GM23248 (cell line): ENCODE measurements around the gene BSDC1. TPM values are rescaled to one million over a fixed set of nuclear protein-coding genes. Genes with fewer than 3 reads are reported as not detected.

Experiments
- DNase-seq: peaks from one replicate; pipeline ENCODE4 v3.0.0-alpha.2; 2015
- H2AFZ ChIP-seq: fragments of 200-600 bp; sonication (generic); 2 replicates; pipeline ENCODE4 v1.6.1; 2016; ENCODE audit warnings: antibody characterized with exemption
- H3F3A ChIP-seq: fragments of 200-600 bp; sonication (generic); 2 replicates; pipeline ENCODE4 v1.6.1; 2016; ENCODE audit warnings: mild to moderate bottlenecking, antibody characterized with exemption, mixed run types; ENCODE audit not compliant: insufficient read depth
- H3K27ac ChIP-seq: fragments of 200-600 bp; sonication (generic); 2 replicates; pipeline ENCODE4 v1.5.1; 2016; ENCODE audit warnings: mild to moderate bottlenecking
- H3K27me3 ChIP-seq: fragments of 200-600 bp; sonication (generic); replicated peaks from 2 replicates; pipeline ENCODE4 v1.6.1; 2016; ENCODE audit warnings: mild to moderate bottlenecking; ENCODE audit not compliant: insufficient read depth
- H3K36me3 ChIP-seq: fragments of 200-600 bp; sonication (generic); 2 replicates; pipeline ENCODE4 v1.6.1; 2016; ENCODE audit warnings: low read depth, mild to moderate bottlenecking
- H3K4me1 ChIP-seq: fragments of 200-600 bp; sonication (generic); 2 replicates; pipeline ENCODE4 v1.6.1; 2016; ENCODE audit warnings: mild to moderate bottlenecking; ENCODE audit not compliant: insufficient read depth
- H3K4me2 ChIP-seq: fragments of 200-600 bp; sonication (generic); one replicate; pipeline ENCODE4 v1.6.1; 2016; ENCODE audit warnings: mild to moderate bottlenecking; ENCODE audit not compliant: unreplicated experiment
- H3K4me3 ChIP-seq: fragments of 200-600 bp; sonication (generic); 2 replicates; pipeline ENCODE4 v1.5.1; 2016; ENCODE audit warnings: mild to moderate bottlenecking
- H3K79me2 ChIP-seq: fragments of 200-600 bp; sonication (generic); 2 replicates; pipeline ENCODE4 v1.6.1; 2016; ENCODE audit warnings: mild to moderate bottlenecking; ENCODE audit not compliant: insufficient read depth
- H3K9ac ChIP-seq: fragments of 200-600 bp; sonication (generic); 2 replicates; pipeline ENCODE4 v1.6.1; 2016; ENCODE audit warnings: mild to moderate bottlenecking
- H3K9me2 ChIP-seq: fragments of 200-600 bp; sonication (generic); 2 replicates; pipeline ENCODE4 v1.6.1; 2016; ENCODE audit warnings: mixed run types, mild to moderate bottlenecking, moderate library complexity; ENCODE audit not compliant: insufficient read depth
- H3K9me3 ChIP-seq: fragments of 200-600 bp; sonication (generic); one replicate; pipeline ENCODE4 v1.6.1; 2017; ENCODE audit warnings: low read depth
- H4K20me1 ChIP-seq: fragments of 200-600 bp; sonication (generic); 2 replicates; pipeline ENCODE4 v1.6.0; 2016; ENCODE audit not compliant: insufficient read depth
- EZH2 ChIP-seq: fragments of 200-600 bp; sonication (generic); IDR thresholded peaks from 2 replicates; pipeline ENCODE4 v1.6.1; 2018; ENCODE audit warnings: antibody characterized with exemption, mild to moderate bottlenecking; ENCODE audit not compliant: insufficient read depth, poor library complexity, severe bottlenecking
- EZH2phosphoT487 ChIP-seq: fragments of 200-600 bp; sonication (generic); IDR thresholded peaks from 2 replicates; pipeline ENCODE4 v1.6.1; 2018; ENCODE audit warnings: antibody characterized with exemption, moderate library complexity, mild to moderate bottlenecking, low read depth; ENCODE audit not compliant: insufficient read depth
- WGBS, 2 experiments: methylation state at CpG; one replicate each; pipeline ENCODE4 v1.1.6; 2015 to 2017; ENCODE audit warnings: low lambda C conversion rate in 2 of 2, low coverage in 1 of 2; ENCODE audit errors: missing lambda C conversion rate in 2 of 2; 5-methylcytosine and 5-hydroxymethylcytosine counted together
- in situ Hi-C: fragments of 300-500 bp; cut with MboI; formaldehyde crosslinking; loops from 2 replicates; pipeline ENCODE4 v1.15.0; 2020
- polyA plus RNA-seq: library from polyadenylated mRNA; unstranded; fragments of >200 nt; fragmentation: Nextera tagmentation; extraction: Ambion mirVana; gene quantifications from 2 replicates; pipeline ENCODE4 v1.2.1, GENCODE V29; 2016
- total RNA-seq: library from RNA; depleted of rRNA; stranded (reverse); fragments of >200 nt; shearing (Covaris generic); gene quantifications from 2 replicates; pipeline ENCODE4 v1.2.3, GENCODE V29; 2014

BSDC1 gene
- total and polyA plus RNA-seq, 2 experiments from 2014 or later = 47.8 to 94.9 TPM

DNA sequence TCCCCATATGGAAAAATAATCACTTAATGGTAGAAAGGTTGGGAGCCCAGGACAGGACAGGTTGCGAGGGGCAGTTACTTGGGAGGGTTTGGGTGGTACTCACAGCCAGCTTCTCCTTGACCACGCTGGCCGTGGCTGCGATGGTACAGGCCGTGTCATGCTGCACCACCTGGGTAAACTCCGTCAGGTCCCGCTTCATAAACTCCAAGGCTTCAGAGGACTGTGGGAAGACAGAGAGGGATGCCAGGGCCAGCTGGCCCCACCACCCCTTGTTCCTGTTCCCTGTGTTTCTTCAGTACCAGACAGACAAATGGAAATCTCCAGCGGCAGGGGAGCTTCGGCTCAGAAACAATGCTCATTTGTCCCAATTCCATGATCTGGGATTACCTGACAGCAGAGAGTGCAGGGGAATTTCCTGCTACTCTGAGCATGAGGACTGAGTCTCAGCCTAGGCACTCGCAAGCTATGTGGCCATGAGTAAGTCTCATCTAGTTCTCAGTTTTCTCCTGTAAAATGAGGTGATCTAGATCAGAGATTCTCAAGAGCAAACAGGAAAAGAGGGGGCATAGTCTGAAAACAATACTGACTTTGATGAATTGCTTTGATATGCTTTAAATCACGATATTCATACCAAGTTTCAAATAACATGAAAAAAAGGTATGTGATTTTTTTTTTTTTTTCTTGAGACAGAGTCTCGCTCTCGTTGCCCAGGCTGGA, 7.4 kb downstream of the BSDC1 start:
- Histone ChIP-seq H3K27me3 (no peaks in the 10 kb centered on the region), H3K4me3 (no peak overlapping the region), H3K36me3 (peaks cover 48% of the 10 kb centered on the region), H3K9me2 (no peaks in the 10 kb centered on the region), H3K27ac (no peak overlapping the region), H3K4me1 (no peaks in the 10 kb centered on the region), H3K4me2 (no peak overlapping the region), H3K79me2 (peaks cover 55% of the 10 kb centered on the region), H3F3A (no peaks in the 10 kb centered on the region), H4K20me1 (no peaks in the 10 kb centered on the region), H3K9ac (no peak overlapping the region), H2AFZ (no peak overlapping the region), H3K9me3 (no peaks in the 10 kb centered on the region)
- no peak for DNase-seq
- 95 to 99% methylated on average over 13 of the region's 13 CpGs for WGBS, 2 experiments
- no peak for TF ChIP-seq EZH2phosphoT487
- TF ChIP-seq EZH2 = no peak
- in situ Hi-C loops = no loop called here

DNA sequence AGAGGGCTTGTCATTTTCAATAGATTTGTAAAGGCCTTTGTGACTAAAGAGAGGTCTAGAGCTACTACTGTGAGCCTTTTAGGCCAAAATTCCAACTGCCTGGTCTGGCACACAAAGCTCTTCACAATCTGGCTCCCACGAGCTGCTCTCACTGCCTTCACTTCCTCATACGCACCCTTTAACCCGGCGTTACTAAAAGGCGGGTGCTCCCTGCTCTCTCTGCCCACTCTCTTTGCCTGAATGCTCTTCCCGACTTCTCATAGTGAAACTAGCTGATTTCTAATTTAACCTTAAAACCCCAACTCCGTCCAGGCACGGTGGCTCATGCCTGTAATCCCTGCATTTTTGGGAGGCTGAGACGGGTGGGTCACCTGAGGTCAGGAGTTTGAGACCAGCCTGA, 14.2 kb downstream of the BSDC1 start:
- 95 to 96% methylated on average over 9 of the region's 9 CpGs for WGBS, 2 experiments
- H3F3A ChIP-seq = no peaks in the 10 kb centered on the region
- no peaks in the 10 kb centered on the region for H4K20me1 ChIP-seq
- H2AFZ ChIP-seq = no peak overlapping the region
- no peak overlapping the region for H3K4me3 ChIP-seq
- TF ChIP-seq EZH2 = no peak
- no peak for TF ChIP-seq EZH2phosphoT487
- no peak overlapping the region for H3K4me2 ChIP-seq
- H3K79me2 ChIP-seq = no peaks in the 10 kb centered on the region
- peaks cover 64% of the 10 kb centered on the region for H3K36me3 ChIP-seq
- no peak overlapping the region for H3K27ac ChIP-seq
- no peaks in the 10 kb centered on the region for H3K4me1 ChIP-seq
- no peaks in the 10 kb centered on the region for H3K9me3 ChIP-seq
- no peaks in the 10 kb centered on the region for H3K27me3 ChIP-seq
- DNase-seq = no peak
- in situ Hi-C loops = no loop called here
- no peak overlapping the region for H3K9ac ChIP-seq
- H3K9me2 ChIP-seq = no peaks in the 10 kb centered on the region

GRCh38 chr1:32377541-32378220, 16.6 kb downstream of the BSDC1 start:
- Histone ChIP-seq H3K27ac (no peak overlapping the region), H3K9ac (no peak overlapping the region), H3K4me3 (no peak overlapping the region), H4K20me1 (no peaks in the 10 kb centered on the region), H3F3A (no peaks in the 10 kb centered on the region), H3K36me3 (peaks cover 55% of the 10 kb centered on the region; the same call in 1 of the 2 replicates), H3K4me2 (no peak overlapping the region), H3K9me2 (no peaks in the 10 kb centered on the region), H3K79me2 (no peaks in the 10 kb centered on the region), H3K27me3 (no peaks in the 10 kb centered on the region), H3K4me1 (no peaks in the 10 kb centered on the region), H3K9me3 (no peaks in the 10 kb centered on the region), H2AFZ (no peak overlapping the region)
- TF ChIP-seq EZH2 (no peak), EZH2phosphoT487 (no peak)
- in situ Hi-C loops = no loop called here
- WGBS, 2 experiments = 84 to 86% methylated on average over 12 of the region's 12 CpGs
- DNase-seq = no peak

DNA sequence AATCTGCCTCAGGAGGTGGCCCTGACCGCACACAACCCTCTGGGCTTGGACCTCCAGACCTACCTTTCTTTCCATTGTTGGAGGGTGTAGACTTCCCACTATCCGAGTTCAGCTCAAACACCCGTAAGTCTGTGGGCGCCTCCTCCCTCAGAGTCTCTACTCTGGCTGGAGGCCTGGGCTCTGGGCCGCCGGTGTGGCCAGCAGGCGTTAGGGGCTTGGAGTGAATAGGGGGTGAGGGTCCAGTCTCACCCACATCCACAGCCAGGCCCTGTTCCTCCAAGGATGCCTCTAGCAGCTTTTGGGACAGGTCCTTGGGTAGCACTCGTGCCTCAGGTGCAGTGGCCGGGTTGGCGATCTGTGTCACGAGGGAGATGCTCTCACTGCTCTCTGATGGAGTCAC, 18.0 kb downstream of the BSDC1 start:
- TF ChIP-seq EZH2 (no peak), EZH2phosphoT487 (no peak)
- Histone ChIP-seq H3K9ac (no peak overlapping the region), H3K4me2 (no peak overlapping the region), H3K27ac (no peak overlapping the region), H3F3A (no peaks in the 10 kb centered on the region), H3K4me3 (no peak overlapping the region), H3K79me2 (no peaks in the 10 kb centered on the region), H3K9me2 (no peaks in the 10 kb centered on the region), H3K27me3 (no peaks in the 10 kb centered on the region), H2AFZ (no peak overlapping the region), H3K4me1 (no peaks in the 10 kb centered on the region), H3K9me3 (no peaks in the 10 kb centered on the region), H3K36me3 (peaks cover 41% of the 10 kb centered on the region; the same call in 1 of the 2 replicates), H4K20me1 (no peaks in the 10 kb centered on the region)
- in situ Hi-C loops = no loop called here
- no peak for DNase-seq
- WGBS, 2 experiments = 94 to 96% methylated on average over 11 of the region's 11 CpGs
